ENCODE results near the gene ZBED6. TPM values are rescaled to one million over a fixed set of nuclear protein-coding genes. Genes with fewer than 3 reads are reported as not detected.

ZBED6 gene
- total and polyA plus RNA-seq, 2 donors (not counting 3 experiments of a cell fraction or from before 2014, with no cell fraction given) = 6.4 to 38.9 TPM

DNA sequence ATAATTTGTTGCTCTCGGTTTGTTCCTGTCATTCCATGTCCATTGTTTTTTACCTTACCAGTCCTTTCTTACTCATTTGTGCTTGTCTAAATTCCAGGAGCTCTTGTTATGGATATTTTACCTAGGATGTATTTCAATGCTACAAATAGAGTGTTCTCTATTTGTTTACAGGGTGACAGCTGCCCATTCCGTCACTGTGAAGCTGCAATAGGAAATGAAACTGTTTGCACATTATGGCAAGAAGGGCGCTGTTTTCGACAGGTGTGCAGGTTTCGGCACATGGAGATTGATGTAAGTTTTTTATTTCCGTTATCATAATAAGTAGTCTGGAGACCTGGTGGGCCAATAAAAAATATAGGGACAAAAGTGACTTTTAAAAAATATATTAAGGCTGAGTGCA, 23.0 kb downstream of the ZBED6 start:
- Histone ChIP-seq H3K79me2 (ENCODE audit: control insufficient read depth, insufficient read depth, low read length) (peaks cover 41% of the 10 kb centered on the region), H3K27ac (ENCODE audit: insufficient read depth, low read depth, low read length) (no peak overlapping the region), H3K4me2 (ENCODE audit: insufficient read depth, low read length) (no peak overlapping the region), H3K4me3 (replicated peaks in 1 of 3; ENCODE audit: insufficient read depth in 1 of 3, low read depth in 1 of 3, low read length in 3 of 3) (no peak overlapping the region), H3K9me1 (replicated peaks; ENCODE audit: control insufficient read depth, extremely low read depth, insufficient read depth, low read length) (no peaks in the 10 kb centered on the region), H4K20me1 (replicated peaks; ENCODE audit: control insufficient read depth, extremely low read depth, insufficient read depth, low read length) (no peaks in the 10 kb centered on the region), H3K27me3 (ENCODE audit: control insufficient read depth in 2 of 2, insufficient read depth in 2 of 2, low read length in 2 of 2) (no peaks in the 10 kb centered on the region), H3K36me3 (ENCODE audit: control insufficient read depth in 2 of 2, extremely low read depth in 1 of 2, insufficient read depth in 2 of 2, low read length in 2 of 2) (peaks cover 16 to 18% of the 10 kb centered on the region in 2 experiments), H2AFZ (ENCODE audit: low read depth, low read length) (no peak overlapping the region), H3K4me1 (ENCODE audit: control insufficient read depth, extremely low read depth, insufficient read depth, low read length) (no peaks in the 10 kb centered on the region), H3K9me3 (replicated peaks; ENCODE audit: control insufficient read depth, insufficient read depth, low read length) (no peaks in the 10 kb centered on the region), H3K9ac (replicated peaks; ENCODE audit: extremely low read depth, insufficient read depth, low read length) (no peak overlapping the region)
- POLR2A ChIA-PET = no interaction called here
- intact Hi-C loops (cut with micrococcal nuclease) (no loop called here), dilution Hi-C loops (cut with MboI; ENCODE audit: extremely low pct_ligation_motif_present, low sequenced_read_pairs) (no loop called here)
- DNase-seq (ENCODE audit: low read depth, low spot score) = no peak
- CTCF ChIA-PET = interaction anchor here (1.0 kb wide), 1 partner anchor 11 kb away, joined by 3 read pairs; no protein-coding TSS in a partner anchor
- TF ChIP-seq GATA2 (IDR thresholded peaks at IDR 0.05; ENCODE audit: insufficient read depth, insufficient read length, low read depth, low read length) = no peak
- TF ChIP-seq, protein P1, sequence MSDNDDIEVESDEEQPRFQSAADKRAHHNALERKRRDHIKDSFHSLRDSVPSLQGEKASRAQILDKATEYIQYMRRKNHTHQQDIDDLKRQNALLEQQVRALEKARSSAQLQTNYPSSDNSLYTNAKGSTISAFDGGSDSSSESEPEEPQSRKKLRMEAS (IDR thresholded peaks at IDR 0.05; ENCODE audit: insufficient read depth, insufficient read length) = no peak
- TF ChIP-seq JUN (IDR thresholded peaks at IDR 0.05; ENCODE audit: borderline replicate concordance, insufficient read depth, insufficient read length, low read depth) = no peak
- no TSS peak for BruUV-seq (replicated peaks)
- no peak for FAIRE-seq

- no peak overlapping the region for H3K27ac ChIP-seq (ENCODE audit: insufficient read depth, low read depth, low read length)
- ChIA-PET CTCF (no interaction called here), POLR2A (no interaction called here)
- no peaks in the 10 kb centered on the region for H3K9me3 ChIP-seq (replicated peaks; ENCODE audit: control insufficient read depth, insufficient read depth, low read length)
- H3K4me3 ChIP-seq (replicated peaks in 1 of 3; ENCODE audit: insufficient read depth in 1 of 3, low read depth in 1 of 3, low read length in 3 of 3) = no peak overlapping the region
- H2AFZ ChIP-seq (ENCODE audit: low read depth, low read length) = no peak overlapping the region
- intact Hi-C loops (cut with micrococcal nuclease) (no loop called here), dilution Hi-C loops (cut with MboI; ENCODE audit: extremely low pct_ligation_motif_present, low sequenced_read_pairs) (no loop called here)
- no peaks in the 10 kb centered on the region for H4K20me1 ChIP-seq (replicated peaks; ENCODE audit: control insufficient read depth, extremely low read depth, insufficient read depth, low read length)
- no TSS peak for BruUV-seq (replicated peaks)
- FAIRE-seq (no peak), DNase-seq (ENCODE audit: low read depth, low spot score) (no peak)
- H3K9ac ChIP-seq (replicated peaks; ENCODE audit: extremely low read depth, insufficient read depth, low read length) = no peak overlapping the region
- H3K4me1 ChIP-seq (ENCODE audit: control insufficient read depth, extremely low read depth, insufficient read depth, low read length) = peaks cover 5% of the 10 kb centered on the region
- no peaks in the 10 kb centered on the region for H3K9me1 ChIP-seq (replicated peaks; ENCODE audit: control insufficient read depth, extremely low read depth, insufficient read depth, low read length)
- no peak overlapping the region for H3K4me2 ChIP-seq (ENCODE audit: insufficient read depth, low read length)
- H3K79me2 ChIP-seq (ENCODE audit: control insufficient read depth, insufficient read depth, low read length) = peaks cover 43% of the 10 kb centered on the region
- no peaks in the 10 kb centered on the region for H3K27me3 ChIP-seq (ENCODE audit: control insufficient read depth in 2 of 2, insufficient read depth in 2 of 2, low read length in 2 of 2)
- TF ChIP-seq MYC (IDR thresholded peaks at IDR 0.05; ENCODE audit: low read depth, low read length) (no peak), GATA2 (IDR thresholded peaks at IDR 0.05; ENCODE audit: insufficient read depth, insufficient read length, low read depth, low read length) (no peak), EZH2 (IDR thresholded peaks at IDR 0.05; ENCODE audit: borderline replicate concordance, low read depth, low read length, severe bottlenecking) (no peak), POLR2A (IDR thresholded peaks at IDR 0.05; ENCODE audit: low read depth, low read length) (no peak), JUN (IDR thresholded peaks at IDR 0.05; ENCODE audit: borderline replicate concordance, insufficient read depth, insufficient read length, low read depth) (no peak), POLR2AphosphoS5 (IDR thresholded peaks at IDR 0.05; ENCODE audit: insufficient read depth, low read depth, low read length) (no peak), FOS (IDR thresholded peaks at IDR 0.05; ENCODE audit: borderline replicate concordance, insufficient read depth, low read length) (no peak)
- TF ChIP-seq, protein P2, sequence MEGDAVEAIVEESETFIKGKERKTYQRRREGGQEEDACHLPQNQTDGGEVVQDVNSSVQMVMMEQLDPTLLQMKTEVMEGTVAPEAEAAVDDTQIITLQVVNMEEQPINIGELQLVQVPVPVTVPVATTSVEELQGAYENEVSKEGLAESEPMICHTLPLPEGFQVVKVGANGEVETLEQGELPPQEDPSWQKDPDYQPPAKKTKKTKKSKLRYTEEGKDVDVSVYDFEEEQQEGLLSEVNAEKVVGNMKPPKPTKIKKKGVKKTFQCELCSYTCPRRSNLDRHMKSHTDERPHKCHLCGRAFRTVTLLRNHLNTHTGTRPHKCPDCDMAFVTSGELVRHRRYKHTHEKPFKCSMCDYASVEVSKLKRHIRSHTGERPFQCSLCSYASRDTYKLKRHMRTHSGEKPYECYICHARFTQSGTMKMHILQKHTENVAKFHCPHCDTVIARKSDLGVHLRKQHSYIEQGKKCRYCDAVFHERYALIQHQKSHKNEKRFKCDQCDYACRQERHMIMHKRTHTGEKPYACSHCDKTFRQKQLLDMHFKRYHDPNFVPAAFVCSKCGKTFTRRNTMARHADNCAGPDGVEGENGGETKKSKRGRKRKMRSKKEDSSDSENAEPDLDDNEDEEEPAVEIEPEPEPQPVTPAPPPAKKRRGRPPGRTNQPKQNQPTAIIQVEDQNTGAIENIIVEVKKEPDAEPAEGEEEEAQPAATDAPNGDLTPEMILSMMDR (IDR thresholded peaks at IDR 0.05; ENCODE audit: extremely low read depth in 1 of 2, insufficient read depth in 1 of 2, low read depth in 1 of 2, low read length in 2 of 2) = no peak
- TF ChIP-seq, protein P1 (IDR thresholded peaks at IDR 0.05; ENCODE audit: insufficient read depth, insufficient read length) = no peak
- peaks cover 13 to 18% of the 10 kb centered on the region in 2 experiments for H3K36me3 ChIP-seq (ENCODE audit: control insufficient read depth in 2 of 2, extremely low read depth in 1 of 2, insufficient read depth in 2 of 2, low read length in 2 of 2)
Observed at GRCh38 chr1:203823306-203823705, 27.9 kb downstream of the ZBED6 start.
